Tibial nerve (tissue), 4 donors: ENCODE measurements around the gene CDK16.

Experiments used
- CTCF ChIP-seq, 5 experiments: fragments of 200-600 bp in 3 of 5; fragments of 450-650 bp in 2 of 5; sonication (generic) in 3 of 5; IDR thresholded peaks; one replicate each; pipeline ENCODE4 v1.5.1; 2016 to 2019; ENCODE audit warnings: antibody characterized with exemption in 5 of 5, mild to moderate bottlenecking in 3 of 5, moderate library complexity in 2 of 5
- EP300 ChIP-seq, 2 donors: sonication (generic); formaldehyde crosslinking; IDR thresholded peaks; one replicate each; pipeline ENCODE4 v1.6.1; 2017; ENCODE audit warnings: antibody characterized with exemption in 2 of 2, mild to moderate bottlenecking in 1 of 2
- POLR2A ChIP-seq, 2 donors: fragments of 450-650 bp; IDR thresholded peaks; one replicate each; pipeline ENCODE4 v1.6.1; 2017; ENCODE audit warnings: antibody characterized with exemption in 2 of 2, mild to moderate bottlenecking in 2 of 2, moderate library complexity in 2 of 2

GRCh38 chrX:47243351-47243750 is 24.9 kb downstream of the CDK16 start:
- TF ChIP-seq CTCF (IDR thresholded peaks at IDR 0.05), result no peak
- no peak for TF ChIP-seq EP300 (IDR thresholded peaks at IDR 0.05)
- no peak for TF ChIP-seq POLR2A (IDR thresholded peaks at IDR 0.05)
